B cell (primary cell): ENCODE data around the gene PAM.

Source experiments
- CTCF ChIP-seq: fragments of 200-600 bp; IDR thresholded peaks from one replicate; pipeline ENCODE4 v1.8.0; 2022; ENCODE audit warnings: antibody characterized with exemption, mild to moderate bottlenecking
- EZH2 ChIP-seq: IDR thresholded peaks from 2 replicates; pipeline ENCODE4 v1.6.1; 2012; ENCODE audit warnings: borderline replicate concordance, low read depth, mild to moderate bottlenecking, moderate library complexity, low read length; ENCODE audit not compliant: insufficient read depth, poor library complexity, severe bottlenecking

- TF ChIP-seq CTCF (no peak), EZH2 (no peak)
Observed at GRCh38 chr5:102858808-102859207, 103.7 kb downstream of the PAM start.
